C4-2B (cell line): ENCODE data around the gene OSBPL8.
"Not testable (repeated sequence)": the region's sequence is repeated elsewhere in the genome, so short reads cannot be mapped to it uniquely, and the experiment has no call there.

Experiments used
- ZFX ChIP-seq: fragments of 450-650 bp; IDR thresholded peaks from 2 replicates; pipeline ENCODE4 v1.6.1; 2017
- TF ChIP-seq, protein P1 (sequence below): fragments of 450-650 bp; conservative IDR thresholded peaks from 2 replicates; pipeline ENCODE4 v1.5.1; 2017; ENCODE audit warnings: mild to moderate bottlenecking

DNA sequence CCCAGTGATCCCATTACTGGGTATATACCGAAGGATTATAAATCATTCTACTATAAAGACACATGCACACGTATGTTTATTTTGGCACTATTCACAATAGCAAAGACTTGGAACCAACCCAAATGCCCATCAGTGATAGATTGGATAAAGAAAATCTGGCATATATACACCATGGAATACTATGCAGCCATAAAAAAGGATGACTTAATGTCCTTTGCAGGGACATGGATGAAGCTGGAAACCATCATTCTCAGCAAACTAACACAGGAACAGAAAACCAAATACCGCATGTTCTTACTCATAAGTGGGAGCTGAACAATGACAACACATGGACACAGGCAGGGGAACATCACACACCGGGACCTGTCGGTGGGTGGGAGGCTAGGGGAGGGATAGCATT is 195.4 kb downstream of the OSBPL8 start:
- TF ChIP-seq, protein P1, sequence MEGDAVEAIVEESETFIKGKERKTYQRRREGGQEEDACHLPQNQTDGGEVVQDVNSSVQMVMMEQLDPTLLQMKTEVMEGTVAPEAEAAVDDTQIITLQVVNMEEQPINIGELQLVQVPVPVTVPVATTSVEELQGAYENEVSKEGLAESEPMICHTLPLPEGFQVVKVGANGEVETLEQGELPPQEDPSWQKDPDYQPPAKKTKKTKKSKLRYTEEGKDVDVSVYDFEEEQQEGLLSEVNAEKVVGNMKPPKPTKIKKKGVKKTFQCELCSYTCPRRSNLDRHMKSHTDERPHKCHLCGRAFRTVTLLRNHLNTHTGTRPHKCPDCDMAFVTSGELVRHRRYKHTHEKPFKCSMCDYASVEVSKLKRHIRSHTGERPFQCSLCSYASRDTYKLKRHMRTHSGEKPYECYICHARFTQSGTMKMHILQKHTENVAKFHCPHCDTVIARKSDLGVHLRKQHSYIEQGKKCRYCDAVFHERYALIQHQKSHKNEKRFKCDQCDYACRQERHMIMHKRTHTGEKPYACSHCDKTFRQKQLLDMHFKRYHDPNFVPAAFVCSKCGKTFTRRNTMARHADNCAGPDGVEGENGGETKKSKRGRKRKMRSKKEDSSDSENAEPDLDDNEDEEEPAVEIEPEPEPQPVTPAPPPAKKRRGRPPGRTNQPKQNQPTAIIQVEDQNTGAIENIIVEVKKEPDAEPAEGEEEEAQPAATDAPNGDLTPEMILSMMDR, result not testable (repeated sequence)
- not testable (repeated sequence) for TF ChIP-seq ZFX
